ENCODE measurements around the gene TRDN. TPM values are rescaled to one million over a fixed set of nuclear protein-coding genes. Genes with fewer than 3 reads are reported as not detected.
"Not testable (repeated sequence)": the region's sequence is repeated elsewhere in the genome, so short reads cannot be mapped to it uniquely, and the experiment has no call there.

TRDN gene
- total RNA-seq, 1 experiment from 2014 or later, result not detected

DNA sequence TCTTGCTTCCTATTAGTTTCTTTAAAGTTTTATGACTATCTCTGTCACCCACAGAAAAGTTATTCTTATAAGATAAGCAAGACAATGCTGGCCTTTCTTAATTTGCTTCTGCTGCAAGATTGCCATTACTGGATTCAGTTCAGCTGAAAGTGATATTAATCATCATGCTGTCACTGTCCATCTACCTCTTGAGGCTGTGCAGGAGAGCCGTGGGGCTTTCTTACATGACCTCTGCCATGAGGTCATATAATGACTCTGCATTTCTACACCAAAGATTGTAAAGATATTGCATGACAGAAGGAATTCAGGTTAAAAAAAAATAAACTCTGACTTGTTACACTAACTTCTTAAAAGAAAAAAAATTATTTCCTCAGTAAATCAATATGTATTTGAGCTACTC lies 106.9 kb downstream of the TRDN start:
- peak; percentile 71 for DNase-seq (ENCODE audit: low read depth, low spot score)
- in situ Hi-C loops (cut with HindIII; ENCODE audit: low pct_unique_long_range_greater_than_20kb, low sequenced_read_pairs), result no loop called here

DNA sequence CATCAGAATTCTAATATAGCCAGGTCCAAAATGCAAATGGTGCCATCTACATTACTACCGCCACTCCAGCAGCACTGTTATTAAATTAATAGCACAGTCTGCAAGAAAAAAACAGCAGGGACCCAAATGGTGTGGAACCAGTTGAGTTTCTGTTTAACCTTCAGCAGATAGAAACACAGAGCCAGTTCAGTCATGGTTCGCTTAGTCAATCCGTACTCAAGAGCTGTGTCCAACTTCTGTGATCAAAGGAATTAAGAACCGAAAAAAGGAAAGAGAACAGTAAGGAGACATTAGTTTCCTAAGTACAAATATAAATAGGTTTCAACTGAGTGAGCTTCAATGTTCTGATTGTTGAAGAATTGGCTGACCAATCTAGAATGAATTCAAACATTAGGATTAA lies 107.7 kb downstream of the TRDN start:
- DNase-seq (ENCODE audit: low read depth, low spot score), result peak; percentile 34
- in situ Hi-C loops (cut with HindIII; ENCODE audit: low pct_unique_long_range_greater_than_20kb, low sequenced_read_pairs), result no loop called here

DNA sequence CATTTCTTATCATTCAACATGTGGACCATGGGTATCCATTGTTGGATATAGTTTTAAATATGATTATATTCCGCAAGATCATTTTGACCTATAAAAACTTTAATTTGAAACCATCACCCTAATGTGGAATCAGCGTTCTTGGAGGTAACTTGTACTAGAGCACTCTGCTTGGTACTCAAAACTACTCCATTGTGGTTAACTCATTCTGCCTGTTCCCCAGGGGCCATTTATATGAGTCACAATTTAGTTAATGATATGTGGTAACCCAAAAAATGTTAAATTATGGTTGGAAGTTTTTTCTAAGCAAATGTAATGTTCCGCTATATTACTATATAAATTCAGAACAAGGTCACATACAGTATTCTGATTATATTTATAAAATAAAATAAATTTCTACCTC lies 109.3 kb downstream of the TRDN start:
- in situ Hi-C loops (cut with HindIII; ENCODE audit: low pct_unique_long_range_greater_than_20kb, low sequenced_read_pairs), result no loop called here
- no peak for DNase-seq (ENCODE audit: low read depth, low spot score)

DNA sequence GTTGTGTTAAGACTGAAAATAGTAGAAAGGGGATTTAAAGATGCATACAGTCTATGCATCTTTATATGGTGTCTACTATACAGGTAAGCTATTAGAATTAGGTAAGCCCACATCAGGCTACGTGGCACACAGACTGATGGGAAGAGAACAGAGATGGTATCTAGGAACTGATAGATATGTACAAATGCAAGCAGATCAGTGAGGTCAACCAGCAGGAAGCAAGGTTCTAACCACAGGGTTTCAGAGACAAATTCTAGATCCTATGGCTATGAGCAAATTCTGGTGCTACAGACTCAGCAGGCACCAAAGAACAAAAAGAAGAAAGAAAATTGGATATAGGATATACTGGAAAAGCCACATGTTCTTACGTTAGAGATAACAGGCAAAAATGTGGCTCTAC lies 110.6 kb downstream of the TRDN start:
- in situ Hi-C loops (cut with HindIII; ENCODE audit: low pct_unique_long_range_greater_than_20kb, low sequenced_read_pairs), result no loop called here
- DNase-seq (ENCODE audit: low read depth, low spot score), result no peak

DNA sequence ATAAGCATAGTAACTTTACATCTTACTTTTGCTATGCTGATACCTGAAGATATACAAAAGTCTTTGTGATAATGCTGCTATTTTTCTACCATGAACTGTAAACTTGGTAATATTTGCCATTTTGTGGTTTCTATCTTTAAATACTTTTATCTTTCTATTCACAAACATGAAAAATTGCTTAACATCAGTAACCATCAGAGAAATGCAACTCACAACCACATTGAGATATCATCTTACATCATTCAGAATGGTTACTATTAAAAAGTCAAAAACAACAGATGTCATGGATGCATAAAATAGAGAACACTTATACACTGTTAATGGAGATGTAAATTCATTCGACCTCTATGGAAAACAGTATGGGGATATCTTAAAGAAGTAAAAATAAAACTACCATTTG lies 112.0 kb downstream of the TRDN start:
- in situ Hi-C loops (cut with HindIII; ENCODE audit: low pct_unique_long_range_greater_than_20kb, low sequenced_read_pairs), result no loop called here
- DNase-seq (ENCODE audit: low read depth, low spot score), result no peak

DNA sequence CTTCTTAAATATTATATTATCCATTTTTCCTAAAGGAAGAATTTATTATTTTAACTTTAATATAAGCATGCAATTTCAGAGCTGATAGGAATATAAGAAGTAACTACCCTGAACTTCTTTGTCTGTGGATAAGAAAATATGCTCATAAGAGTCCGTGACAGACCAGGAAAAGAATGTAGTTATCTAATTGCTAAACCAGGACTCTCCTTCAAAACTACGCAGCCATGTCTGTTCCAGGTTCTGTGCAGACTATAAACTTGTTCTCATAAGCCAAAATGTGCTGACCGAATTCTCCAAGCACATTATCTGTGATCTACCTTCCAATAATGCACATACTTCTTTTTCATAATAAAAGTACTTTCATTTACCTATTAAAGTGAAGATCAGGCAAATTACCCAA lies 116.5 kb downstream of the TRDN start:
- DNase-seq (ENCODE audit: low read depth, low spot score), result no peak
- in situ Hi-C loops (cut with HindIII; ENCODE audit: low pct_unique_long_range_greater_than_20kb, low sequenced_read_pairs), result no loop called here

DNA sequence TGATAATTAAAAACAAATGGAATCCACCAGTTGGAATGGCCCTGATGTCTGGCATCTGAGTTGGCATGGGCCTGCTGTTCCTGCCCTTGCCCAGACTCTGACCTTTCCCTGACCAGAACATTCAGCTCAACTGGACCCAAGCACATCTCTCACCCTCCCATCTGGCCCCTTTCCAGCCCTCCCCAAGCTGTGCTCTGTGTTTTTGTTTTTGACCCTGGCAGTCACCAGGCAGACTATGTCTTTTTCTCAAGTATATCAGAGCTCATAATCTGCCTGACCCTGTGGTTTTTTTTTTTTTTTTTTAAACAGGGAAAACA lies 117.6 kb downstream of the TRDN start:
- in situ Hi-C loops (cut with HindIII; ENCODE audit: low pct_unique_long_range_greater_than_20kb, low sequenced_read_pairs), result no loop called here
- DNase-seq (ENCODE audit: low read depth, low spot score), result no peak

DNA sequence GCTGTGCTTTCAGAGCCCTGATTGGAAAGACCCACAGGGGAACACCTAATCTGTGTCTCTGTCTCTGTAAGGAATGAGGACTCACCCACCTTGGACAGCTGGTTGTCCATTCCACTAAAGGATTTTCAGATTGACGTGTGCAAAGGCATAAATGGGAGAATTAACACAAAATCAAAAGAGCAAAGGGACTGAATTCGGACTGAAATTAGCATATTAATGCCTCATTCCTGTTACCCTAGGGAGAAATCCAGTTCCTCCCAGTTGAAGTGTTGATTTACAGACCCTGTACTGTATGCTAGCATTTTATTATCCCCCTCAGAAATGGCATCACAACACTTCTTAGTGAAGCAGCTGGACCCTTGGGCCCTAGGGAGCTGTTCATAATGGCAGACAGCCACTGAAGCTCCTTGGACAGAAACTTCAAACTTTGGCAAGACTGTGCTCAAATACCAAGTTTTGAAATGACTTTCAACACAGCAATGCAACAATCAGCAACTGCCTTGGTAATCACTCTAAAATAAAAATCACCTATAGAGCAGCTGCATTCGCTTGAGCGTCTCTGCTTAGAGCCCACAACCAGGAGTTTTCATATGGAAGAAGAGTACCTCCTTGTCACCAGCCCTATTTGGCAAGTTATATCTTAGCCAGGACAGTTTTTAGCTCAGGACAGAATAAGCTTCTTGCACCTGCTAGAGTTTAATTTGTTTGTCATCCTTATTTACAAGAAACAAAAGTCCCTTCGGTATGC lies 118.1 kb downstream of the TRDN start:
- no peak for DNase-seq (ENCODE audit: low read depth, low spot score)
- in situ Hi-C loops (cut with HindIII; ENCODE audit: low pct_unique_long_range_greater_than_20kb, low sequenced_read_pairs), result no loop called here

DNA sequence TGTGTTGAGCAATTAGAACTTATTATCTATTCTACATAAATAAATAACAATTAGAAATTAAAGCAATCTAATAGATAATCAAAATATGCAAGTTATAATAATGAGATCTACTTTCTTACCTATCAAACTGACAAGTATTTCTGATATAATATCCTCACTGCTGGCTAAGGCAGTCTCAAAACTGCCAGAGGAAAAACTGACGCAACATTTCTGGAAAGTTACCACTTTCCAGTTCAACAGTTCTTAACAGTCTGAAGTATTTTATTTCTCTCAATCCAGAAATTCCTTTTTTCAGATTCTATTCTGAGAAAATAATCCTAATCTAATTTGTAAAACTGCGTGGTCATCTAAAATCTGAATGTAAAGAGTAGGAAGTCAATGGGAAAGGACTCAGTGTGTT lies 121.0 kb downstream of the TRDN start:
- in situ Hi-C loops (cut with HindIII; ENCODE audit: low pct_unique_long_range_greater_than_20kb, low sequenced_read_pairs), result no loop called here
- DNase-seq (ENCODE audit: low read depth, low spot score), result no peak

DNA sequence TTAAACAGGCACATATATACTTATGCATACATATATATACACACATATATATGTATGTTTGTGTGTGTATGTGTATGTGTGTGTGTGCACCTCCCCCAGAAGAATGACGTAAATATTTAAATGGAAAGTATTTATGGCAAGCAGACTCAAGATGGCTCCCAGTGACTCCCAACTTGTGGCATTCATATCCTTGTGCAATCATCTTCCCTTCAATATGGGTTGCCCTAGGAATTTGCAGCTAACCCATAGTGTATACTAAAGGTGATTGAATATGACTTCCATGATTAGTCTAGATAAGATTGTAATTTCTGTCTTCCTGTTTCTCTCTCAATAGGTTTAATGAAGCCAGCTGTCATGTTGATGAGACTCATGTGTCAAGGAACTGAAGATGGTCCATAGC lies 127.6 kb downstream of the TRDN start:
- in situ Hi-C loops (cut with HindIII; ENCODE audit: low pct_unique_long_range_greater_than_20kb, low sequenced_read_pairs), result no loop called here
- no peak for DNase-seq (ENCODE audit: low read depth, low spot score)

DNA sequence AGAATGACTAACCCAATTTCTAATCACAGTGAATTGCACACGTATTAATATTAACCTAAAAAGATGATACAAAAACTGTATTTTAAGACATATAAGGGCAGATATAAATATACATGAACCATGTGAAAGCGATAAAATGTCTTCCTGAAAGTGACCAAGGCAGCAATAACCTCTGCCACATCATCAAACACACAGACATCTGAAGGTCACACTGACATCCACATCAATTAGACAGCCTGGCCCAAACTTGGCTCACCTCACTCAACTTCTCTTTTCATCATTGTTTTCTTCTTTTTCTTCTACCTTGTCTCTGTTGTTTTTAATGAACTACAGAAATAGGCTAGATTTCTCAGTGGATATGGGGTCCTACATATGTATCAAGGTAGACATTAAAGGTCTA lies 128.5 kb downstream of the TRDN start:
- DNase-seq (ENCODE audit: low read depth, low spot score), result no peak
- in situ Hi-C loops (cut with HindIII; ENCODE audit: low pct_unique_long_range_greater_than_20kb, low sequenced_read_pairs), result no loop called here

DNA sequence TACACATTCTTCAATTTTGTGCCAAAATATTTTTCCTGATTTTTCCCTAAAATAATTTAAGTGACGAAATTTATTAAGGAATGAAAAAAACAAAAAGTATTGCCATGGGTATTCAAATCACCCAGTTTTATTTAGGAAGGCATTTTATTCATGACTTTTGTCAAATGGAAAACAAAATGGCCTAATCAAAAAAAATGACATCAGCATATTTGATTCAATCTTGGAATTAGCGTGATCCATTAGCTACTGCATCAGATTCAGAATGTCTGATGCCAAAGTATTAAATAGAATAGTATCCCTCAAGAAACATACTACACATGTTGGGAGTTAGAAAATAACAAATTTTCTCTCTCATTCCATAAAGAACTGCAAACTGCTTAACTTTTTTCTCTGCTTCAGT lies 129.2 kb downstream of the TRDN start:
- DNase-seq (ENCODE audit: low read depth, low spot score), result no peak
- in situ Hi-C loops (cut with HindIII; ENCODE audit: low pct_unique_long_range_greater_than_20kb, low sequenced_read_pairs), result no loop called here

DNA sequence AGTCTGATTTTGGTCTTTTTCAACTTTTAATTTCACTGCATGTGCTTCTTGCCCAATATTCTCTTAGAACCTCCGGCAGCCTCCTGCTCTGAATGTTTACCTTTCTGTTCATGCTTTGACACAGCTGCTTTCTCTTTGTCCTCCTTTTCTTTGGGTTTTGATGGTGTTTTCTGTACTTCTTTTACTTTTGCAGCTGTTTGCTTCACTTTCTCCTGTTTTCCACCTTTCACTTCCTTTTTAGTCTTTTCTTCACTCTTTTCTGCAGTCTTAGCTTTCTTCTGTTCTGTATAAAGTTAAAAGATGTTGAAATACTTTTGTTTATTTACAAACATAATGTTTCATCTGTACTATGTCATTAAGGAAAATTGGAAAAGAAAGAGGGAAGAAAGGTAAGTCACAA lies 133.1 kb downstream of the TRDN start:
- in situ Hi-C loops (cut with HindIII; ENCODE audit: low pct_unique_long_range_greater_than_20kb, low sequenced_read_pairs), result no loop called here
- DNase-seq (ENCODE audit: low read depth, low spot score), result no peak

DNA sequence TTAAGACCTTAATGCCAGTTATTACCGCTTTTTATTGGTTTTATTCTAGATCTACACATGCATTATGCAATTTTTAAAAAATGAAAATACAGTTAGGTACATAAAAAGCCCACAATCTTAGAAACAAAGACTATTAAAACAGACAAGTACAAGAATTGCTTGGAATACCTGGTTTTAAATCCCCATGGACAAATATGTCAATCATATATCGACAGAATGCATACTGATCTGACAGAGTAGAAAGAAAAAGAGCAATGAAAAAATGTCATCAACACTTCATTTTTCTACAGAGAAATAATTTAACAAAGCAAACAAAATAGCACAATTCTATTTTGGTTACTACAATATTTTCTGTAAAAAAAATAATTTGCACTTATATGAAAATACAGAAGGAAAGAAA lies 139.7 kb downstream of the TRDN start:
- in situ Hi-C loops (cut with HindIII; ENCODE audit: low pct_unique_long_range_greater_than_20kb, low sequenced_read_pairs), result no loop called here
- no peak for DNase-seq (ENCODE audit: low read depth, low spot score)

DNA sequence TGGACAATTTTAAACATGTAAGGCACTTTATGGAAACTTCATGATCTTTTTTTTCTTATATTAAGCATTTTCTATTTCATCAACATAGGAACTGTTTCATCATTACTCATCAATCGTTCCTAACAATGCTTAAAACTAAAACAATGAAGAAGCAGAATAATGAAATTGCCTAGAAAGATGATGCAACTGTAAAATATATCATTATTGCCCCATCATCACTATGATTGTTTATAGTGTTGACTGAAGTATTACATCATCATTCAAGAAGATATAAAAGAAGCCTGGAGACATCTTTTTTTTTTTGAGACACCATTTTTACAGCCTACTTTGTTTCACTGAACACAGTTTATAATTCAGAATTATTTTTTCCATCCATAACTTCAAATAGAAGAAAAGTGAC lies 147.2 kb downstream of the TRDN start:
- in situ Hi-C loops (cut with HindIII; ENCODE audit: low pct_unique_long_range_greater_than_20kb, low sequenced_read_pairs), result no loop called here

DNA sequence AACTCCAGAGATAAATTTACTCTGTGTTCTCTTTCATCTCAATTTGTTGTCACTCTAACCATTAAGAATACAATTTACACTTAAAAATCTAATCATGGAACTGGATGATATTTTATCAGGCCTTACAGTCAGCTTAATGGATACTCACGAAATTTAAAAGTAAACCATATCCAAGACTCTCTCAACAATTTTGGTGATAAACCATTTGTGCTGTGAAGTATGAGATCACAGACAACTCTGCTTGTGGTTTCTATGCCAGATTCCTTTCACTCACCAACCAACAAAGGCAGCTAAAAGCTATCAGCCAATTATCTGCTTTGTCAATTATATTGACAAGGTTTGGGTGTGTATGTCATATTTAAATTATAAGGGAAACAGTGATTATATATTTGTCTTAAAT lies 155.8 kb downstream of the TRDN start:
- no peak for DNase-seq (ENCODE audit: low read depth, low spot score)
- in situ Hi-C loops (cut with HindIII; ENCODE audit: low pct_unique_long_range_greater_than_20kb, low sequenced_read_pairs), result no loop called here

More for the DNA sequence above, 147.2 kb downstream of the TRDN start:
- no peak for DNase-seq (ENCODE audit: low read depth, low spot score)

DNA sequence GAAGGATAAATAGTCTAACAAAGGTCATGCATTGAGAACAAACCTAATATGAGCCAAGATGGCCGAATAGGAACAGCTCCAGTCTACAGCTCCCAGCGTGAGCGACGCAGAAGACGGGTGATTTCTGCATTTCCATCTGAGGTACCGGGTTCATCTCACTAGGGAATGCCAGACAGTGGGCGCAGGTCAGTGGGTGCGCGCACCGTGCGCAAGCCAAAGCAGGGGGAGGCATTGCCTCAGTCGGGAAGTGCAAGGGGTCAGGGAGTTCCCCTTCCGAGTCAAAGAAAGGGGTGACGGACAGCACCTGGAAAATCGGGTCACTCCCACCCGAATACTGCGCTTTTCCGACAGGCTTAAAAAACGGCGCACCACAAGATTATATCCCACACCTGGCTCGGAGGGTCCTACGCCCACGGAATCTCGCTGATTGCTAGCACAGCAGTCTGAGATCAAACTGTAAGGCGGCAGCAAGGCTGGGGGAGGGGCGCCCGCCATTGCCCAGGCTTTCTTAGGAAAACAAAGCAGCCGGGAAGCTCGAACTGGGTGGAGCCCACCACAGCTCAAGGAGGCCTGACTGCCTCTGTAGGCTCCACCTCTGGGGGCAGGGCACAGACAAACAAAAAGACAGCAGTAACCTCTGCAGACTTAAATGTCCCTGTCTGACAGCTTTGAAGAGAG lies 164.6 kb downstream of the TRDN start:
- in situ Hi-C loops (cut with HindIII; ENCODE audit: low pct_unique_long_range_greater_than_20kb, low sequenced_read_pairs); DNase-seq (ENCODE audit: low read depth, low spot score): not testable (repeated sequence)

DNA sequence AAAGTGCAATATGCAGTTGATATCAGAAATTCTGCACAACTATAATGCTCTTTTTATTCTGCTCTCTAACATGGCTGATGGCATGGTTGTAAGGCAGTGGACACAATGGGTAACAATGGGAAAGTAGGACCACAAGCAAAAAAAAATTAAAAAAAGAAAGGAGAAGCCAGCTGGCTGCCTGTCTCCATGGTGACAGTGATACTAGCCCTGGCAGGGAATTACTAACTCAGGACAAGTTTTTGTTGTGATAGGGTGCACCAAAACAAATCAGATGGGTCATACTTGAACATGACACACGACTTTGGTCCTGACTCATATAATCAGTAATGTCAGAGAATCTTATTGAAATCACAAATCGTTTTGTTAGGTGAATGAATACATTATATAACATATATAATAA lies 169.4 kb downstream of the TRDN start:
- DNase-seq (ENCODE audit: low read depth, low spot score), result no peak
- in situ Hi-C loops (cut with HindIII; ENCODE audit: low pct_unique_long_range_greater_than_20kb, low sequenced_read_pairs), result no loop called here

DNA sequence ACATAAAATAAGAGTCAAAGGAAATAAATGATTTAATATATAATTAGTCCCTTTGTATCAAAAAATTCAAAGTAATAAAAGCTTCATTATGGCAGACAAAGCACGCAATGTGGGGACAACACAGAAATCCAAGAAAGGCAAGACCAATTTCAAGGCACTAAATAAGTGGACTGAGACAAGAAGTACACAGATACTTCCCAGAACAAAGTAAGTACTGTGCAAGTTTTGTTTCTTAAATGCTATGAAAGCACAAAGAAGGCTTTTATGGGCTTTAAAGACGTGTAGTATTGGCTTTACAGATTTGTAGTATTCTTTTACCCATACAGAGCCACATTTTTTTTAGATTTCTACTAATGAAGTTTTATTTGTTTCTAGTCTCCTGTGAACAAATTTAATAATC lies 174.6 kb downstream of the TRDN start:
- in situ Hi-C loops (cut with HindIII; ENCODE audit: low pct_unique_long_range_greater_than_20kb, low sequenced_read_pairs), result no loop called here
- DNase-seq (ENCODE audit: low read depth, low spot score), result peak; percentile 92

DNA sequence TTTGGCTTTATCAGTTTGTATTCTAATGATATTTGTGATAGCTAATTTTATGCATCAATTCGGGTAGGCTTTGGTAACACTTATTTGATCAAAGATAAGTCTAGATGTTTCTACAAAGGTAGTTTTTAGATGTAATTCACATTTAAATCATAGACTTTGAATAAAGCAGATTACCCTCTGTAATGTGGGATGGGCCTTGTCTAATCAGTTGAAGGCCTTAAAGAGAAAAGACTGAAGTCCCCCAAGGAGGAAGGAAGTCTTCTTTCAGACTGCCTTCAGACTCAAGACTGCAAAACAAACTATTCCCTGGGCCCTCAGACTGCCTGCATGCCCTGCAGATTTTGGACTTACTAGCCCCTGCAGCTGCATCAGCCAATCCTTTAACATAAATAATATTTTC lies 178.5 kb downstream of the TRDN start:
- in situ Hi-C loops (cut with HindIII; ENCODE audit: low pct_unique_long_range_greater_than_20kb, low sequenced_read_pairs), result no loop called here
- DNase-seq (ENCODE audit: low read depth, low spot score), result no peak
